ENCODE measurements around the gene SLC27A5. TPM values are rescaled to one million over a fixed set of nuclear protein-coding genes. Genes with fewer than 3 reads are reported as not detected.

SLC27A5 gene
- polyA plus RNA-seq, 2 of the 4 experiments (the other 2 are of a cell fraction) = 30.2 to 37.8 TPM

- peak; percentile 72 for TF ChIP-seq SMC3 (IDR thresholded peaks at IDR 0.05)
- peak; percentile 65; the same call in 1 of the 2 replicates for TF ChIP-seq FOXS1 (CRISPR knock-in tag; IDR thresholded peaks at IDR 0.05)
- no peak for TF ChIP-seq RNF2 (IDR thresholded peaks at IDR 0.05; ENCODE audit: borderline replicate concordance, low read depth)
- TF ChIP-seq, protein P1, sequence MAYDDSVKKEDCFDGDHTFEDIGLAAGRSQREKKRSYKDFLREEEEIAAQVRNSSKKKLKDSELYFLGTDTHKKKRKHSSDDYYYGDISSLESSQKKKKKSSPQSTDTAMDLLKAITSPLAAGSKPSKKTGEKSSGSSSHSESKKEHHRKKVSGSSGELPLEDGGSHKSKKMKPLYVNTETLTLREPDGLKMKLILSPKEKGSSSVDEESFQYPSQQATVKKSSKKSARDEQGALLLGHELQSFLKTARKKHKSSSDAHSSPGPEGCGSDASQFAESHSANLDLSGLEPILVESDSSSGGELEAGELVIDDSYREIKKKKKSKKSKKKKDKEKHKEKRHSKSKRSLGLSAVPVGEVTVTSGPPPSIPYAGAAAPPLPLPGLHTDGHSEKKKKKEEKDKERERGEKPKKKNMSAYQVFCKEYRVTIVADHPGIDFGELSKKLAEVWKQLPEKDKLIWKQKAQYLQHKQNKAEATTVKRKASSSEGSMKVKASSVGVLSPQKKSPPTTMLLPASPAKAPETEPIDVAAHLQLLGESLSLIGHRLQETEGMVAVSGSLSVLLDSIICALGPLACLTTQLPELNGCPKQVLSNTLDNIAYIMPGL (CRISPR knock-in tag; IDR thresholded peaks at IDR 0.05; ENCODE audit: borderline replicate concordance) = peak; percentile 93
- TF ChIP-seq FOSB (CRISPR knock-in tag; IDR thresholded peaks at IDR 0.05) = no peak
- TF ChIP-seq JUN (IDR thresholded peaks at IDR 0.05) = peak; percentile 95 to 99
- TF ChIP-seq NPAS2 (CRISPR knock-in tag; IDR thresholded peaks at IDR 0.05; ENCODE audit: borderline replicate concordance) = no peak
- TF ChIP-seq, protein P2, sequence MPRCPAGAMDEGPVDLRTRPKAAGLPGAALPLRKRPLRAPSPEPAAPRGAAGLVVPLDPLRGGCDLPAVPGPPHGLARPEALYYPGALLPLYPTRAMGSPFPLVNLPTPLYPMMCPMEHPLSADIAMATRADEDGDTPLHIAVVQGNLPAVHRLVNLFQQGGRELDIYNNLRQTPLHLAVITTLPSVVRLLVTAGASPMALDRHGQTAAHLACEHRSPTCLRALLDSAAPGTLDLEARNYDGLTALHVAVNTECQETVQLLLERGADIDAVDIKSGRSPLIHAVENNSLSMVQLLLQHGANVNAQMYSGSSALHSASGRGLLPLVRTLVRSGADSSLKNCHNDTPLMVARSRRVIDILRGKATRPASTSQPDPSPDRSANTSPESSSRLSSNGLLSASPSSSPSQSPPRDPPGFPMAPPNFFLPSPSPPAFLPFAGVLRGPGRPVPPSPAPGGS (IDR thresholded peaks at IDR 0.05) = peak; percentile 76; the same call in 2 of the 3 replicates
- TF ChIP-seq, protein P3, sequence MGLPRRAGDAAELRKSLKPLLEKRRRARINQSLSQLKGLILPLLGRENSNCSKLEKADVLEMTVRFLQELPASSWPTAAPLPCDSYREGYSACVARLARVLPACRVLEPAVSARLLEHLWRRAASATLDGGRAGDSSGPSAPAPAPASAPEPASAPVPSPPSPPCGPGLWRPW (IDR thresholded peaks at IDR 0.05) = no peak
- TF ChIP-seq CEBPB (IDR thresholded peaks at IDR 0.05) = peak in 1 of 2 experiments; percentile 67; a peak in 2 of 4 replicates
- no peak; the same call in 1 of the 2 replicates for TF ChIP-seq NFE2L2 (conservative IDR thresholded peaks at IDR 0.05; ENCODE audit: low read length)
- TF ChIP-seq SREBF2 (IDR thresholded peaks at IDR 0.05) = no peak; the same call in 1 of the 2 replicates
- peak; percentile 42; the same call in 1 of the 2 replicates for TF ChIP-seq ESRRA (IDR thresholded peaks at IDR 0.05; ENCODE audit: borderline replicate concordance, low read length)
- TF ChIP-seq ELK1 (IDR thresholded peaks at IDR 0.05; ENCODE audit: low read depth, low read length) = peak; percentile 82
- TF ChIP-seq BHLHE40 (IDR thresholded peaks at IDR 0.05; ENCODE audit: low read depth, low read length) = no peak
- TF ChIP-seq ZFP36 (IDR thresholded peaks at IDR 0.05; ENCODE audit: borderline replicate concordance, partially characterized antibody) = peak; percentile 27
- 0 out of 2 replicates have a peak, but pooled peaks have one; percentile 66 for TF ChIP-seq HOXB13 (CRISPR knock-in tag; IDR thresholded peaks at IDR 0.05; ENCODE audit: low read depth)
- peak; percentile 80 for TF ChIP-seq PHF8 (IDR thresholded peaks at IDR 0.05; ENCODE audit: borderline replicate concordance, low read depth)
- TF ChIP-seq, protein P4, sequence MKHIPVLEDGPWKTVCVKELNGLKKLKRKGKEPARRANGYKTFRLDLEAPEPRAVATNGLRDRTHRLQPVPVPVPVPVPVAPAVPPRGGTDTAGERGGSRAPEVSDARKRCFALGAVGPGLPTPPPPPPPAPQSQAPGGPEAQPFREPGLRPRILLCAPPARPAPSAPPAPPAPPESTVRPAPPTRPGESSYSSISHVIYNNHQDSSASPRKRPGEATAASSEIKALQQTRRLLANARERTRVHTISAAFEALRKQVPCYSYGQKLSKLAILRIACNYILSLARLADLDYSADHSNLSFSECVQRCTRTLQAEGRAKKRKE (CRISPR knock-in tag; IDR thresholded peaks at IDR 0.05; ENCODE audit: low read depth) = no peak
- TF ChIP-seq CHD2 (IDR thresholded peaks at IDR 0.05; ENCODE audit: low read length, partially characterized antibody) = peak; percentile 41
- peak; percentile 80 for TF ChIP-seq MYC (IDR thresholded peaks at IDR 0.05; ENCODE audit: borderline replicate concordance, low read length)
- peak; percentile 92 for TF ChIP-seq MAZ (IDR thresholded peaks at IDR 0.05; ENCODE audit: borderline replicate concordance, low read depth, low read length)
- peak; percentile 75 for TF ChIP-seq GATA3 (IDR thresholded peaks at IDR 0.05; ENCODE audit: borderline replicate concordance)
- TF ChIP-seq FOSL2 (IDR thresholded peaks at IDR 0.05) = no peak
- TF ChIP-seq FOSL2 (CRISPR knock-in tag; IDR thresholded peaks at IDR 0.05) = peak; percentile 59
- TF ChIP-seq, protein P5, sequence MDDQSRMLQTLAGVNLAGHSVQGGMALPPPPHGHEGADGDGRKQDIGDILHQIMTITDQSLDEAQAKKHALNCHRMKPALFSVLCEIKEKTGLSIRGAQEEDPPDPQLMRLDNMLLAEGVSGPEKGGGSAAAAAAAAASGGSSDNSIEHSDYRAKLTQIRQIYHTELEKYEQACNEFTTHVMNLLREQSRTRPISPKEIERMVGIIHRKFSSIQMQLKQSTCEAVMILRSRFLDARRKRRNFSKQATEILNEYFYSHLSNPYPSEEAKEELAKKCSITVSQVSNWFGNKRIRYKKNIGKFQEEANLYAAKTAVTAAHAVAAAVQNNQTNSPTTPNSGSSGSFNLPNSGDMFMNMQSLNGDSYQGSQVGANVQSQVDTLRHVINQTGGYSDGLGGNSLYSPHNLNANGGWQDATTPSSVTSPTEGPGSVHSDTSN (IDR thresholded peaks at IDR 0.05) = peak; percentile 75
- TF ChIP-seq RFX5 (IDR thresholded peaks at IDR 0.05) = 0 out of 2 replicates have a peak, but pooled peaks have one; percentile 68
- TF ChIP-seq CBX2 (IDR thresholded peaks at IDR 0.05; ENCODE audit: borderline replicate concordance, low read depth) = no peak
Measured at GRCh38 chr19:58519355-58520256, 7.8 kb upstream of the SLC27A5 start, which contains the start of gene ZBTB45 (continued).

Measured in A549 (cell line).